ENCODE data around the gene HFE.

HFE gene

DNA sequence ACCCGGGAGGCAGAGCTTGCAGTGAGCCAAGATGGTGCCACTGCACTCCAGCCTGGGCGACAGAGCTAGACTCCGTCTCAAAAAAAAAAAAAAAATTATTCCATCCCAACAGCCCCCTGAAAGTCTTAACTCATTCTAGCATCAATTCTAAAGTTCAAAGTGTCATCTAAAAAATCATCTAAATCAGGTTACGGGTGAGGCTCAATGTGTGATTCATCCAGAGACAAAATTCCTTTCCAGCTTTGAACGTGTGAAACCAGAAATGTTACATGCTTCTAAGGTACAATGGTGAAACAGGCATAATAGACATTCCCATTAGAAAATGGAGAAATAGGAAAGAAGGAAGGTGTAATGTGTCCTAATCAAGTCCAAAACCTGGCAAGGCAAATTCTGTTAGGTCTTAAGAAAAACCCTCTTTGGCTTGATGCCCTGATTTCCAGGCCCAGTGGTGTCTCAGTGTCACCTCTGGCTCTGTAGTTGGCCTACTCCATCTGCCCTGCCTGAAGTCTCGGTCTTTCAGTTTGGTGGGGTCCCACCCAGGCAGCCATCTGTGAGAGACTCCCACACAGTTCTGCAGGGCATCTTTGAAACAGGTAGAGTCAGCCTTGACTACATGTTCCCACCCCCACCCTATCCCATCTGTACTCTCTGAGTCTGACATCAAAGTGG lies 43.5 kb downstream of the HFE start:
- TF ChIP-seq ZNF449 (tag by site-specific recombination; IDR thresholded peaks at IDR 0.05) (no peak), ZSCAN23 (tag by site-specific recombination; IDR thresholded peaks at IDR 0.05) (no peak), ZNF214 (tag by site-specific recombination; IDR thresholded peaks at IDR 0.05; ENCODE audit: borderline replicate concordance) (no peak), ZBTB48 (tag by site-specific recombination; IDR thresholded peaks at IDR 0.05) (no peak), TSHZ1 (tag by site-specific recombination; IDR thresholded peaks at IDR 0.05; ENCODE audit: borderline replicate concordance) (no peak), ZNF324 (tag by site-specific recombination; IDR thresholded peaks at IDR 0.05) (no peak), ZNF211 (tag by site-specific recombination; IDR thresholded peaks at IDR 0.05; ENCODE audit: low read depth) (no peak), ZNF416 (tag by site-specific recombination; IDR thresholded peaks at IDR 0.05) (no peak), ZNF184 (tag by site-specific recombination; IDR thresholded peaks at IDR 0.05) (no peak), KLF16 (tag by site-specific recombination; IDR thresholded peaks at IDR 0.05) (no peak), ZFP37 (tag by site-specific recombination; IDR thresholded peaks at IDR 0.05) (no peak), HOXA7 (CRISPR knock-in tag; IDR thresholded peaks at IDR 0.05; ENCODE audit: borderline replicate concordance) (no peak), ZNF596 (tag by site-specific recombination; IDR thresholded peaks at IDR 0.05) (no peak), ZNF692 (tag by site-specific recombination; IDR thresholded peaks at IDR 0.05) (no peak), ZNF366 (tag by site-specific recombination; conservative IDR thresholded peaks at IDR 0.05) (no peak), WT1 (tag by site-specific recombination; IDR thresholded peaks at IDR 0.05) (no peak)
- TF ChIP-seq, protein P1, sequence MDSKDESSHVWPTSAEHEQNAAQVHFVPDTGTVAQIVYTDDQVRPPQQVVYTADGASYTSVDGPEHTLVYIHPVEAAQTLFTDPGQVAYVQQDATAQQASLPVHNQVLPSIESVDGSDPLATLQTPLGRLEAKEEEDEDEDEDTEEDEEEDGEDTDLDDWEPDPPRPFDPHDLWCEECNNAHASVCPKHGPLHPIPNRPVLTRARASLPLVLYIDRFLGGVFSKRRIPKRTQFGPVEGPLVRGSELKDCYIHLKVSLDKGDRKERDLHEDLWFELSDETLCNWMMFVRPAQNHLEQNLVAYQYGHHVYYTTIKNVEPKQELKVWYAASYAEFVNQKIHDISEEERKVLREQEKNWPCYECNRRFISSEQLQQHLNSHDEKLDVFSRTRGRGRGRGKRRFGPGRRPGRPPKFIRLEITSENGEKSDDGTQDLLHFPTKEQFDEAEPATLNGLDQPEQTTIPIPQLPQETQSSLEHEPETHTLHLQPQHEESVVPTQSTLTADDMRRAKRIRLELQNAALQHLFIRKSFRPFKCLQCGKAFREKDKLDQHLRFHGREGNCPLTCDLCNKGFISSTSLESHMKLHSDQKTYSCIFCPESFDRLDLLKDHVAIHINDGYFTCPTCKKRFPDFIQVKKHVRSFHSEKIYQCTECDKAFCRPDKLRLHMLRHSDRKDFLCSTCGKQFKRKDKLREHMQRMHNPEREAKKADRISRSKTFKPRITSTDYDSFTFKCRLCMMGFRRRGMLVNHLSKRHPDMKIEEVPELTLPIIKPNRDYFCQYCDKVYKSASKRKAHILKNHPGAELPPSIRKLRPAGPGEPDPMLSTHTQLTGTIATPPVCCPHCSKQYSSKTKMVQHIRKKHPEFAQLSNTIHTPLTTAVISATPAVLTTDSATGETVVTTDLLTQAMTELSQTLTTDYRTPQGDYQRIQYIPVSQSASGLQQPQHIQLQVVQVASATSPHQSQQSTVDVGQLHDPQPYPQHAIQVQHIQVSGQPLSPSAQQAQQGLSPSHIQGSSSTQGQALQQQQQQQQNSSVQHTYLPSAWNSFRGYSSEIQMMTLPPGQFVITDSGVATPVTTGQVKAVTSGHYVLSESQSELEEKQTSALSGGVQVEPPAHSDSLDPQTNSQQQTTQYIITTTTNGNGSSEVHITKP (tag by site-specific recombination; IDR thresholded peaks at IDR 0.05), result no peak
- H3K36me3 ChIP-seq (ENCODE audit: control insufficient read depth in 2 of 2, insufficient read depth in 1 of 2, low read length in 2 of 2), result no peaks in the 10 kb centered on the region
- ChIA-PET POLR2A (interaction anchor here (0.7 to 1.0 kb wide), 2 partner anchors 16 to 28 kb away, joined by 3 read pairs; no protein-coding TSS in a partner anchor), CTCF (interaction anchor here (0.6 to 0.7 kb wide), 2 partner anchors 462 to 1004 kb away, joined by 3 read pairs; no protein-coding TSS in a partner anchor)
- no peak overlapping the region for H3K27ac ChIP-seq (ENCODE audit: extremely low read depth, low read depth, low read length)
- H3K9me3 ChIP-seq (ENCODE audit: control insufficient read depth, insufficient read depth, low read depth, low read length), result no peaks in the 10 kb centered on the region
- H3K4me3 ChIP-seq (ENCODE audit: low read depth, low read length), result no peak overlapping the region
- H3K4me1 ChIP-seq (ENCODE audit: control insufficient read depth, insufficient read depth, low read length), result no peaks in the 10 kb centered on the region
